Thyroid gland (tissue), 4 donors: ENCODE measurements around the gene GNG13. TPM values are rescaled to one million over a fixed set of nuclear protein-coding genes. Genes with fewer than 3 reads are reported as not detected.
A peak's percentile ranks its signal among the peaks of the same experiment; 100 is the strongest.
"Not testable (repeated sequence)": the region's sequence is repeated elsewhere in the genome, so short reads cannot be mapped to it uniquely, and the experiment has no call there.

Experiments
- DNase-seq, 2 donors: peaks; one replicate each; pipeline ENCODE4 v3.0.0-alpha.2; 2019
- H3K27ac ChIP-seq, 3 donors: fragments of 200-600 bp; sonication (generic); 1 replicate in 2 of 3; 2 replicates in 1 of 3; pipeline ENCODE4 v1.5.1; 2016 to 2019; ENCODE audit warnings: mild to moderate bottlenecking in 1 of 3, moderate library complexity in 1 of 3
- H3K27me3 ChIP-seq: fragments of 200-600 bp; sonication (generic); one replicate; pipeline ENCODE4 v1.5.1; 2019
- H3K36me3 ChIP-seq, 2 donors: fragments of 200-600 bp; sonication (generic); one replicate each; pipeline ENCODE4 v1.5.1; 2016 to 2019
- H3K4me1 ChIP-seq, 2 donors: fragments of 200-600 bp; sonication (generic); one replicate each; pipeline ENCODE4 v1.5.1; 2017 to 2019
- H3K4me3 ChIP-seq, 3 donors: fragments of 200-600 bp; sonication (generic); replicated peaks in 1 of 3; 1 replicate in 2 of 3; 2 replicates in 1 of 3; pipeline ENCODE4 v1.5.1; 2016; ENCODE audit warnings: mild to moderate bottlenecking in 1 of 3
- H3K9me3 ChIP-seq: fragments of 200-600 bp; sonication (generic); one replicate; pipeline ENCODE4 v1.5.1; 2017
- CTCF ChIP-seq, 6 experiments: fragments of 200-600 bp in 3 of 6; fragments of 450-650 bp in 3 of 6; sonication (generic) in 3 of 6; IDR thresholded peaks; one replicate each; pipeline ENCODE4 v1.5.1; 2016 to 2019; ENCODE audit warnings: antibody characterized with exemption in 6 of 6, mild to moderate bottlenecking in 2 of 6, inconsistent platforms in 1 of 6, moderate library complexity in 1 of 6
- POLR2A ChIP-seq, 2 donors: fragments of 450-650 bp; IDR thresholded peaks; one replicate each; pipeline ENCODE4 v1.6.1; 2017; ENCODE audit warnings: antibody characterized with exemption in 2 of 2, mild to moderate bottlenecking in 2 of 2, moderate library complexity in 1 of 2
- WGBS, 2 donors: methylation state at CpG; one replicate each; pipeline ENCODE4 v1.1.5; 2017; 5-methylcytosine and 5-hydroxymethylcytosine counted together
- intact Hi-C: fragments of 100-400 bp; cut with DNase I; formaldehyde crosslinking; loops from one replicate; pipeline ENCODE4 v1.15.1; 2023
- total RNA-seq, 4 donors: library from RNA; depleted of rRNA; stranded (reverse); fragments of >200 nt; gene quantifications; one replicate each; pipeline ENCODE4 v1.2.3, GENCODE V29; 2016

GNG13 gene
- total RNA-seq, 4 donors from 2014 or later: not detected

GRCh38 chr16:756428-756827 is 44.1 kb downstream of the GNG13 start:
- Histone ChIP-seq H3K9me3 (no peaks in the 10 kb centered on the region), H3K4me3 (no peak overlapping the region), H3K36me3 (no peaks in the 10 kb centered on the region), H3K27me3 (no peaks in the 10 kb centered on the region), H3K4me1 (peaks cover 4 to 5% of the 10 kb centered on the region in 2 donors), H3K27ac (no peak overlapping the region)
- no peak for DNase-seq
- TF ChIP-seq CTCF (IDR thresholded peaks at IDR 0.05): no peak
- TF ChIP-seq POLR2A (IDR thresholded peaks at IDR 0.05): no peak
- intact Hi-C loops: no loop called here
- WGBS, 2 donors: 96% methylated on average over 5 of the region's 5 CpGs

DNA sequence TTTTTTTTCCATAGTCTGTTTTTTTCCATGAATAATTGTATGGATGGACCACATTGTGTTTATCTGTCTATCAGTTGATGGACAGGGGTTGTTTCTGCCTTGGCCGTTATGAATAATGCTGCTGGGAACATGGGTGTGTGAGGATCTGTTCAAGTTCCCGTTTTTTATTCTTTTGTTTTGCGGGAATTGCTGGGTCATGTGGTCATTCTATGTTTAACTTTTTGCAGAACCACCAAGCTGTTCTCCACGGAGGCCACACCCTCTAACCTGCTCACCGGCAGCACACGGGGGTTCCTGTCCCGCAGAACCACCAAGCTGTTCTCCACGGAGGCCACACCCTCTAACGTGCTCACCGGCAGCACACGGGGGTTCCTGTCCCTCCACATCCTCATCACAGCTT is 45.9 kb downstream of the GNG13 start:
- DNase-seq: no peak
- TF ChIP-seq CTCF (IDR thresholded peaks at IDR 0.05) (no peak), POLR2A (IDR thresholded peaks at IDR 0.05) (no peak)
- intact Hi-C loops: no loop called here
- 62 to 65% methylated on average over 11 of the region's 11 CpGs for WGBS, 2 donors
- Histone ChIP-seq H3K27ac (no peak overlapping the region), H3K9me3 (no peaks in the 10 kb centered on the region), H3K4me1 (peaks cover 0 to 4% of the 10 kb centered on the region in 2 donors), H3K36me3 (no peaks in the 10 kb centered on the region), H3K4me3 (no peak overlapping the region), H3K27me3 (no peaks in the 10 kb centered on the region)

- H3K4me3 ChIP-seq, H3K27ac ChIP-seq, intact Hi-C loops, H3K27me3 ChIP-seq, DNase-seq, H3K9me3 ChIP-seq, H3K36me3 ChIP-seq, H3K4me1 ChIP-seq: not testable (repeated sequence)
- WGBS, 2 donors: 90% methylated on average over 11 of the region's 11 CpGs
Measured at GRCh38 chr16:754121-754607, 46.4 kb downstream of the GNG13 start.

GRCh38 chr16:752007-752312 is 48.6 kb downstream of the GNG13 start:
- 17 to 25% methylated on average over 10 of the region's 10 CpGs for WGBS, 2 donors
- intact Hi-C loops: no loop called here
- Histone ChIP-seq H3K27ac (no peak overlapping the region), H3K36me3 (no peaks in the 10 kb centered on the region), H3K27me3 (no peaks in the 10 kb centered on the region), H3K9me3 (no peaks in the 10 kb centered on the region), H3K4me3 (no peak overlapping the region), H3K4me1 (no peaks in the 10 kb centered on the region)
- TF ChIP-seq POLR2A (IDR thresholded peaks at IDR 0.05) (no peak), CTCF (IDR thresholded peaks at IDR 0.05) (no peak)
- no peak for DNase-seq

GRCh38 chr16:751152-752006 is 49.2 kb downstream of the GNG13 start:
- no peak overlapping the region for H3K4me3 ChIP-seq
- H3K27ac ChIP-seq: no peak overlapping the region
- no peak for TF ChIP-seq CTCF (IDR thresholded peaks at IDR 0.05)
- no peak for TF ChIP-seq POLR2A (IDR thresholded peaks at IDR 0.05)
- peak; percentile 60 to 66 for DNase-seq
- H3K4me1 ChIP-seq: no peaks in the 10 kb centered on the region
- intact Hi-C loops: no loop called here
- no peaks in the 10 kb centered on the region for H3K36me3 ChIP-seq
- WGBS, 2 donors: 49 to 50% methylated on average over 38 to 39 of the region's 39 CpGs
- H3K9me3 ChIP-seq: no peaks in the 10 kb centered on the region
- no peaks in the 10 kb centered on the region for H3K27me3 ChIP-seq
